CD4-positive, alpha-beta T cell treated with Interleukin-6 for 4 hours (primary cell): ENCODE measurements around the gene RS1.

Experiments used
- DNase-seq: peaks from one replicate; pipeline ENCODE4 v3.0.0-alpha.2; 2020; ENCODE audit warnings: mixed read lengths

RS1 gene

GRCh38 chrX:18668071-18668835, 3.7 kb downstream of the RS1 start:
- no peak for DNase-seq

- DNase-seq: no peak
Observed at GRCh38 chrX:18666614-18667013, 5.3 kb downstream of the RS1 start.

GRCh38 chrX:18664947-18665346, 7.0 kb downstream of the RS1 start:
- DNase-seq: no peak

GRCh38 chrX:18661273-18661672, 10.6 kb downstream of the RS1 start:
- DNase-seq: no peak

- no peak for DNase-seq
Observed at GRCh38 chrX:18654875-18655836, 16.8 kb downstream of the RS1 start.

- DNase-seq: no peak
Observed at GRCh38 chrX:18652636-18653035, 19.3 kb downstream of the RS1 start.

- DNase-seq: no peak
Observed at GRCh38 chrX:18650662-18651061, 21.2 kb downstream of the RS1 start.

GRCh38 chrX:18649498-18649951, 22.4 kb downstream of the RS1 start:
- no peak for DNase-seq

GRCh38 chrX:18647621-18648020, 24.3 kb downstream of the RS1 start:
- no peak for DNase-seq

GRCh38 chrX:18643853-18644252, 28.1 kb downstream of the RS1 start:
- DNase-seq: no peak

- DNase-seq: no peak
Observed at GRCh38 chrX:18643243-18643642, 28.7 kb downstream of the RS1 start.

- no peak for DNase-seq
Observed at GRCh38 chrX:18640686-18641085, 31.2 kb downstream of the RS1 start.

- no peak for DNase-seq
Observed at GRCh38 chrX:18639280-18639679, 32.6 kb downstream of the RS1 start.

GRCh38 chrX:18638398-18638797, 33.5 kb downstream of the RS1 start:
- no peak for DNase-seq

GRCh38 chrX:18630934-18631333, 41.0 kb downstream of the RS1 start:
- no peak for DNase-seq

- DNase-seq: no peak
Observed at GRCh38 chrX:18624599-18624998, 47.3 kb downstream of the RS1 start.

- no peak for DNase-seq
Observed at GRCh38 chrX:18620349-18620748, 51.6 kb downstream of the RS1 start.

GRCh38 chrX:18619288-18619687, 52.6 kb downstream of the RS1 start:
- no peak for DNase-seq

- DNase-seq: no peak
Observed at GRCh38 chrX:18617407-18617750, 54.5 kb downstream of the RS1 start.

- DNase-seq: no peak
Observed at GRCh38 chrX:18616688-18617406, 55.1 kb downstream of the RS1 start.

GRCh38 chrX:18613930-18614639, 57.8 kb downstream of the RS1 start:
- no peak for DNase-seq

- DNase-seq: no peak
Observed at GRCh38 chrX:18607966-18608365, 63.9 kb downstream of the RS1 start.

- DNase-seq: no peak
Observed at GRCh38 chrX:18598413-18598812, 73.5 kb downstream of the RS1 start.
